Omental fat pad (tissue), 4 donors: ENCODE data around the gene ADGRG1. TPM values are rescaled to one million over a fixed set of nuclear protein-coding genes. Genes with fewer than 3 reads are reported as not detected.

Experiments used
- ATAC-seq: fragments of 150-250 bp; one replicate; pipeline ENCODE4 v1.9.1; 2016; ENCODE audit warnings: mild to moderate bottlenecking, moderate library complexity; ENCODE audit not compliant: low FRiP score
- DNase-seq: peaks from one replicate; pipeline ENCODE4 v3.0.0-alpha.2; 2019; ENCODE audit warnings: low spot score
- total RNA-seq, 4 donors: library from RNA; depleted of rRNA; stranded (reverse); fragments of >200 nt; gene quantifications; one replicate each; pipeline ENCODE4 v1.1.0, GENCODE V29; 2016
- TF ChIP-seq, protein P1 (sequence below), 3 donors: fragments of 450-650 bp; IDR thresholded peaks; one replicate each; pipeline ENCODE4 v1.5.1; 2016 to 2017; ENCODE audit warnings: antibody characterized with exemption in 3 of 3, mild to moderate bottlenecking in 3 of 3, moderate library complexity in 2 of 3

The ADGRG1 gene
- total RNA-seq, 4 donors from 2014 or later = 15.3 to 99.1 (median 70.5) TPM

DNA sequence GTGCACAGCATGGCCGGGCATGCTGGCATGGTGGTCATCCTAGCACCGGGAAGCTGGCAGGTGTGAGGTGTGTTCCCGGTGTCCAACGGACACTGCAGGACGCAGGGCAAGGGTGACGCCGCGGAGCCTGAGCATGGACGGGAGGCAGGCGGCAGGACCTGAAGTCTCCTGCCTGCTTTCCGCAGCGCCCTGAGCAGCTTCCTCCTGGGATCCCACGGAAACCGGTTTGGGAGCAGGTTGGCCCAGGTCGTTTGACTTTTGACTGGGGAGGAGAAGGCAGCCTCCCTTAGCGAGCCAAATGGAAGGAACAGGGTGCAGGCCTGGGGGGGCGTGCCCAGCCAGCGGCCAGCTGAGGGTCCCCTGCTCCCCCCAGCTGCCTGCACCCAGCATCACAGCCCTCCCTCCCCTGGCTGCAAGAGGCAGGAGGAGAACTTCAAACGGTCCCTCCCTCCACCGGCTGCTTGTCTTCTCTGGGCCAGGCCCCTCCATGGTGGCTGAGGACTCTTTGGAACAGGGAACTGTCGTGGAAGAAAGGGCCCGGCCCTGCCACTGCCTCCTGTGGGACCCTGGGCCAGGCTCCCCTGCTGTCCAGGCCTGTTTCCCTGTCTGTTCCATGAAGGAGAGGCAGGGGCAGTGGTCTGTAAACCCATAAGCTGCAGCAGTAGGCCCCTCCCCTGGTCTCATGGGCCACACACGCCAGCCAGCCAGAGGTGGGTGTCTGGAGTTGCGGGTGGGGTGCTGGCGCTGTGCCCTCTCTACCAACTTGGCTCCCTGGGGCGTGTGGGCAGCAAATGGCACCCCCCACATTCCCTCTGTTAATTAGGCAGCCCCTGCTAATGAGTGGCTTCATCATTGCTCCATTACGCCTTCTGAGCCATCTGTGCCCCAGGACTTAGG is 7.8 kb upstream of the ADGRG1 start:
- no peak for DNase-seq
- TF ChIP-seq, protein P1, sequence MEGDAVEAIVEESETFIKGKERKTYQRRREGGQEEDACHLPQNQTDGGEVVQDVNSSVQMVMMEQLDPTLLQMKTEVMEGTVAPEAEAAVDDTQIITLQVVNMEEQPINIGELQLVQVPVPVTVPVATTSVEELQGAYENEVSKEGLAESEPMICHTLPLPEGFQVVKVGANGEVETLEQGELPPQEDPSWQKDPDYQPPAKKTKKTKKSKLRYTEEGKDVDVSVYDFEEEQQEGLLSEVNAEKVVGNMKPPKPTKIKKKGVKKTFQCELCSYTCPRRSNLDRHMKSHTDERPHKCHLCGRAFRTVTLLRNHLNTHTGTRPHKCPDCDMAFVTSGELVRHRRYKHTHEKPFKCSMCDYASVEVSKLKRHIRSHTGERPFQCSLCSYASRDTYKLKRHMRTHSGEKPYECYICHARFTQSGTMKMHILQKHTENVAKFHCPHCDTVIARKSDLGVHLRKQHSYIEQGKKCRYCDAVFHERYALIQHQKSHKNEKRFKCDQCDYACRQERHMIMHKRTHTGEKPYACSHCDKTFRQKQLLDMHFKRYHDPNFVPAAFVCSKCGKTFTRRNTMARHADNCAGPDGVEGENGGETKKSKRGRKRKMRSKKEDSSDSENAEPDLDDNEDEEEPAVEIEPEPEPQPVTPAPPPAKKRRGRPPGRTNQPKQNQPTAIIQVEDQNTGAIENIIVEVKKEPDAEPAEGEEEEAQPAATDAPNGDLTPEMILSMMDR (IDR thresholded peaks at IDR 0.05) = no peak
- no peak for ATAC-seq

DNA sequence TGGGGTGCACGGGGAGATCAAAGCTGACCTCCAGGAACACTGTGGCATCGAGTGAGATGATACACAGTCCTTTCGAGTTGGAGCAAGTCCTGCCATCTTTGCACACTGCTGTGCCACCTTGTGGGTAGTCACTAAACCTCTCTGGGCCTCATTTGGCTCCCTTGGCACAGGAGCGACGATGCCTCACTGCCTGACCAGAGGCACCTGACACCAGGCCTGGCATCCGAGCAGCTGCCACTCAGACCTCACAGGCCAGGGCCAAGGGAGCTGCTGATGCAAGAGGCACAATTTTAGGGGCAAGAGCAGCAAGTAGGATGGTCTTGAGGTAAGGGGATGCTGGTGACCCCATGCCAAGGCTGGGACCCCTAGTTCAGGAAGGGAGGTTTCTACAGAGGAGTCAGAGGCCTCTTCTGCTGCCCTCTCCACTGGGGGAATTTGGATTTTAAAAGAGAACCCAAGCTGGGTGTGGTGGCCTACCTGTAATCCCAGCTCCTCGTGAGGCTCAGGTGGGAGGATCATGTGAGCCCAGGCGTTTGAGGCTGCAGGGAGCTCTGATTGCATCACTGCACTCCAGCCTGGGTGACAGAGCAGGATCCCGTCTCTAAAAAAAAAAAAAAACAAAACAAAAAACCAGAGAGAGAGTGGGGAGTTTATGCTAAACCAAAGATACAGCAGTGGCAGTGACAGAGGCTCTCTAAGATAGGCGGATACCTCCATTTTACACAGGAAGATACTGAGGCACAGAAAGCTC is 6.7 kb upstream of the ADGRG1 start:
- ATAC-seq = no peak
- no peak for DNase-seq
- TF ChIP-seq, protein P1 (IDR thresholded peaks at IDR 0.05) = no peak

DNA sequence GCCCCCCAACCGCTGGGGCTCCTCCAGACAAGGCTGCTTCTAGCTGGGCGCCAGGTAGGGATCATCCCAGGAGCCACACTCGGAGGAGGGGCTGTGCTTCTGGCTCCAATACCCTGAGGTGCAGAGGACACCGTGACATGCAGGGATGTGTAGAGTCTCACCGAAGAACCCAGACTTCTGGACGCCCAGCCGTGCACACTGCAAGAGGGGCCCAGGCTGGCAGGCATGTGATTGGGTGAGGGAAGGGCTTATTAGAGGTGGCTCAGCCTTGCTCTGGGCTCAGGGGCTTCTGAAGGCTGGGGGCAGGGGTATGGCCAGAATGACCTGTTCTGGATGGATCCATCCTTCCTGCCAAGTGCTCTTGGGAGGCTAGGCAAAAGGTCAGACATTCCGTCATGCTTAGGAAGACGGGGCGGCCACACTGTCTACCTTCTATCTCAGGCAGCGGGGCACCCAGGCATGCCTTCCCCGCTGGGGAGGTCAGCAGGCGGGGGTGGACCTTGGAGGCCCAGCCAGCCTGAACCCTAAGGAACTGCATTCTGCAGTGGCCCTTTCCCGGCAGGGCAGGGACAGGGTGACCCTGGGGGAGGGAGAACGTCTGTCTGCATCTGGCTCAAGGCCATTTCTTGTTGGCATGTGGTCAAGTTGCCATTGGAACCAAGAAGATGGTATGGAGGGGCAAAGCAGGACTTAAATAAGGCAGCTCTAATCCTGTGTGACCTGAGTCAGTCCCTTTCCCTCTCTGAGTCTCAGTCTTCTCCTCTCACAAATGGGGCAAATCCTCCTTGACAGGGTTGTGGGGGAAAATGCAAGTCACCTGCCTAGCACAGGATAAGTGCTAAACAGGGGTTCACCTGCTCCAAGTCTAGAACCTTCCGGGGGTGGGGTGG is 5.8 kb upstream of the ADGRG1 start:
- TF ChIP-seq, protein P1 (IDR thresholded peaks at IDR 0.05) = no peak
- DNase-seq (no peak), ATAC-seq (no peak)

DNA sequence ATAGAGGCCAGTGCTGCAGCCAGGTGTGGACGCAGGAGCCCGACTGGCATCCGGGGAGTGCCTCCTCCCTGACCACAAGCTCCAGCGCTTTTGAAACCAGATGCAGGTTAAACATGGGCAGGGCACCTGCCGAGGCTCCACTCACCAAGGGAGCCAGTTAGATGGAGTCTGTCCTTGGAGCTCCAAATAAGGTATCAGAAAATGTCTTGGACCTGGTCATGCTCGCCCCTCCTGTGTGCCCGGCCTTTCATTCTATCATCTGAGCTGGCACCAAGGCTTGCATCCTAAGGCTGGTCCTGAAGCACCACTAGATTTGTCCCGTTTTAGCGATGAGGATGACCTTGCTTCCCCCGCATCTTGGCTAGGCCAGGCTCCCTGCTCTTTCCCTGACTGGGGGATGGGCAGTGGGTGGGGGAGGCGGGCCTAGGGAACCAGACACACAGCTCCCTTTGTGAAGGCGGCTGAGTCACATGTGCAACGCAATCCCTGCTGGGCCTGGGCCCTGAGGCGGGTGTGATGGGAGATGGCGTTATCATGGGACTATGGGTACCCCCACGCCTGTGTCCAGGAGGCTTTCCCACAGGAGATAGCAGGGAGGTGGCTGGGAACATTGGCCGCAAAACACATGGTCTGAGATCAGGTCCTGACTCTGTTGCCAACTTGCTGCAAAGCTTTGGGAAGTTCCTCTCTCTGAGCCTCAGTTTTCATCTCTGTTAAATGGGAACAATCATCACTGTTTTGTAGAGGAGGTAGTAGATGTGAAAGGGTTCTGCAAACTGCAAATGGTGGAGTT is 5.0 kb upstream of the ADGRG1 start:
- TF ChIP-seq, protein P1 (IDR thresholded peaks at IDR 0.05) = no peak
- DNase-seq = no peak
- no peak for ATAC-seq

DNA sequence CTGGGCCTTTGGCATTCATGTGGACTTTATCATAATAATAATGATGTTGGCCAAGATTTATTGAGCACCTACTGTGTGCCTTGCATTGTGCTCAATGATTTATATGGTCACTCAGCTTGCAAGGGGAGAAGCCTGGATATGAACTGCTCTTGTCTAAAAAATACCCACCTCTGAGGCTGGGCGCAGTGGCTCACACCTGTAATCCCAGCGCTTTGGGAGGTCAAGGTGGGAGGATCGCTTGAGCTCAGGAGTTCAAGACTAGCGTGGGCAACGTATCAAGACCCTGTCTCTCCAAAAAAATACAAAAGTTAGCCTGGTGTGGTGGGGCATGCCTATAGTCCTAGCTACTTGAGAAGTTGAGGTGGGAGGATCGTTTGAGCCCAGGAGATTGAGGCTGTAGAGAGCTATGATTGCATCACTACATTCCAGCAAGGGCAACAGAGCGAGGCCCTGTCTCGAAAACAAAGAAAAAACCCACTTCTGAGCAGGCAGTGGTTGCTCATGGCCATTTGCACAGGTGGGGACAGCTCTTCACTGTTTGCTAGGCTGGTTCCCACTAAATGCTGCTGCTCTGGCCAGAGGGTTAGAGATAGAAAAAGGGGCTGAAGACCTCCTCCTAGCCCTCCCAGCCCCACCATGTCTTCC is 4.3 kb upstream of the ADGRG1 start:
- no peak for DNase-seq
- TF ChIP-seq, protein P1 (IDR thresholded peaks at IDR 0.05) = no peak

More for the DNA sequence above, 4.3 kb upstream of the ADGRG1 start:
- no peak for ATAC-seq
